Heart left ventricle (tissue), 13 donors: ENCODE results near the gene TEDC1.

Experiments used
- POLR2A ChIP-seq, 2 donors: fragments of 450-650 bp; IDR thresholded peaks; one replicate each; pipeline ENCODE4 v1.6.1; 2017; ENCODE audit warnings: antibody characterized with exemption in 2 of 2, mild to moderate bottlenecking in 2 of 2, moderate library complexity in 2 of 2
- TF ChIP-seq, protein P1 (sequence below), 12 donors: fragments of 200-600 bp; sonication (generic) in 4 of 12; IDR thresholded peaks; one replicate each; pipeline versions ENCODE4 v1.5.0 to v1.8.0; 2018 to 2022; ENCODE audit warnings: antibody characterized with exemption in 12 of 12, mild to moderate bottlenecking in 5 of 12
- donor health status: ischemic (EF 13 %, LVEDD 7.1; RV severe dilation, severe dysfunction).
- donor health status: DM: no; HTN: yes; CAD: no.
- donor health status: DM: no; HTN: no; CAD: no.
- donor health status: ischemic (EF 25% LVEDD 6.9; RV normal size, moderate dysfunction).
- donor health status: ischemic (EF 25% LVEDD 5.7; RV mildly dilated, moderate dysfunction).
- donor health status: ischemic (EF 35%, LVEDD 5.7; RV mildly dilated, moderate dysfunction).
- donor health status: nonischemic (EF 11% LVEDD 7.7; RV severe dilation, severe dysfunction).
- donor health status: DM: yes; HTN: yes; CAD: no.
- donor health status: PGD.
- donor health status: ischemic (EF 29% LVEDD 5.4; RV normal size, mild dysfunction).
- donor health status: nonischemic (EF 23%, LVEDD 6.1; RV moderate dilation, normal function).

DNA sequence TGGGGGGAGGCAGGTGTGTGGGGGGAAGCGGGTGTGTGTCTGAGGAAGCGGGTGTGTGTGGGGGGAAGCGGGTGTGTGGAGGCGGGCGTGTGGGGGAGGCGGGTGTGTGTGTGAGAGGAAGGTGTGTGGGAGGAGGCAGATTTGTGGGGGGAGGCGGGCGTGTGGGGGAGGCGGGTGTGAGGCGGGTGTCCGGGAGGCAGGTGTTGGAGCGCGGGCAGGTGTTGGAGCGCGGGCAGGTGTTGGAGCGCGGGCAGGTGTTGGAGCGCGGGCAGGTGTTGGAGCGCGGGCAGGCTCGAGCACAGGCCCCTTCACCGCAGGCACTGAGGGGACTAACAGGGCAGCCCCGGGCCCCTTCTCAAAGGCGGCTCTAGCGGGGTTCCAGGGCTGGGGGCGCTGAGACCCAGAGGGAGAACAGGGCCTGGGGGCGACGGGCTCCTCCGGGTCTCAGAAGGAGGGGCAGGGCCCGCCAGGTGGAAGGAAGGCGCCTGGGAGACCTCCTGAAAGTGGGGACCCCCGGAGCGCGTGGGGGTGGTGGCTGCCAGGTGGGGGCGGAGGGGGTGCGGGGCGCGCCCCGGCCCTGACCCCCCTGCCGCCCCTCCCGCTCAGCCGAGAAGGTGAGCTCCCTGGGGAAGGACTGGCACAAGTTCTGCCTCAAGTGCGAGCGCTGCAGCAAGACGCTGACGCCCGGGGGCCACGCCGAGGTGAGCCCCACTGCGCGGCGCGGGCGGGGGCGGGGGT lies 13.2 kb upstream of the TEDC1 start:
- TF ChIP-seq POLR2A (IDR thresholded peaks at IDR 0.05): no peak
- TF ChIP-seq, protein P1, sequence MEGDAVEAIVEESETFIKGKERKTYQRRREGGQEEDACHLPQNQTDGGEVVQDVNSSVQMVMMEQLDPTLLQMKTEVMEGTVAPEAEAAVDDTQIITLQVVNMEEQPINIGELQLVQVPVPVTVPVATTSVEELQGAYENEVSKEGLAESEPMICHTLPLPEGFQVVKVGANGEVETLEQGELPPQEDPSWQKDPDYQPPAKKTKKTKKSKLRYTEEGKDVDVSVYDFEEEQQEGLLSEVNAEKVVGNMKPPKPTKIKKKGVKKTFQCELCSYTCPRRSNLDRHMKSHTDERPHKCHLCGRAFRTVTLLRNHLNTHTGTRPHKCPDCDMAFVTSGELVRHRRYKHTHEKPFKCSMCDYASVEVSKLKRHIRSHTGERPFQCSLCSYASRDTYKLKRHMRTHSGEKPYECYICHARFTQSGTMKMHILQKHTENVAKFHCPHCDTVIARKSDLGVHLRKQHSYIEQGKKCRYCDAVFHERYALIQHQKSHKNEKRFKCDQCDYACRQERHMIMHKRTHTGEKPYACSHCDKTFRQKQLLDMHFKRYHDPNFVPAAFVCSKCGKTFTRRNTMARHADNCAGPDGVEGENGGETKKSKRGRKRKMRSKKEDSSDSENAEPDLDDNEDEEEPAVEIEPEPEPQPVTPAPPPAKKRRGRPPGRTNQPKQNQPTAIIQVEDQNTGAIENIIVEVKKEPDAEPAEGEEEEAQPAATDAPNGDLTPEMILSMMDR (IDR thresholded peaks at IDR 0.05): no peak
